Activated CD8-positive, alpha-beta memory T cell treated with anti-CD3 and anti-CD28 coated beads, Interleukin-2, amount 50 U/mL, for 1 hour (primary cell): Measurements from ENCODE around the gene MGAM2.

Source experiments
- DNase-seq: peaks from one replicate; pipeline ENCODE4 v3.0.0-alpha.2; 2020; ENCODE audit errors: extremely low read depth

The MGAM2 gene

DNA sequence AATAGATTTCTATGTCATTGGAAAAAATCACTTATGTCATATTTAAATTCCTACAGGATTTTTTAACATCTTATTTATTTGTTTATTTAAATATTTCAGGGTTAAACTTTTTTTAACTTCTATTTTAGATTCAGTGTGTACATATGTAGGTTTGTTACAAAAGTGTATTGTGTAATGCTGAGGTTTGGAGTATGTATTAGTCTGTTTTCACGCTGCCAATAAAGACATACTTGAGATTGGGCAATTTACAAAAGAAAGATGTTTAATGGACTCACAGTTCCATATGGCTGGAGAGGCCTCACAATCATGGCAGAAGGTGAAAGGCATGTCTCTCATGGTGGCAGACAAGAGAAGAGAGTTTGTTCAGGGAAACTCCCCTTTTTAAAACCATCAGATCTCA lies 65.4 kb downstream of the MGAM2 start:
- no peak for DNase-seq

DNA sequence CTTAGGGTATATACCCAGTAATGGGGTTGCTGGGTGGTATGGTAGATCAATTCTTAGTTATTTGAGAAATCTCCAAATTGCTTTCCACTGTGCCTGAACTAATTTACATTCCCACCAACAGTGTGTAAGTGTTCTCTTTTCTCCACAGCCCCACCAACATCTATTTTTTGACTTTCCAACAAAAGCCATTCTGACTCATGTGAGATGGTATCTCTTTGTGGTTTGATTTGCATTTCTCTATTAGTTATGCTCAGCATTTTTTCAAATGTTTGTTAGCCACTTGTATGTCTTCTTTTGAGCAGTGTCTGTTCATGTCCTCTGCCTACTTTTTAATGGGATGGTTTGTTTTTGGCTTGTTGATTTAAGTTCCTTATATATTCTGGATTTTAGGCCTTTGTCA lies 66.4 kb downstream of the MGAM2 start:
- no peak for DNase-seq

DNA sequence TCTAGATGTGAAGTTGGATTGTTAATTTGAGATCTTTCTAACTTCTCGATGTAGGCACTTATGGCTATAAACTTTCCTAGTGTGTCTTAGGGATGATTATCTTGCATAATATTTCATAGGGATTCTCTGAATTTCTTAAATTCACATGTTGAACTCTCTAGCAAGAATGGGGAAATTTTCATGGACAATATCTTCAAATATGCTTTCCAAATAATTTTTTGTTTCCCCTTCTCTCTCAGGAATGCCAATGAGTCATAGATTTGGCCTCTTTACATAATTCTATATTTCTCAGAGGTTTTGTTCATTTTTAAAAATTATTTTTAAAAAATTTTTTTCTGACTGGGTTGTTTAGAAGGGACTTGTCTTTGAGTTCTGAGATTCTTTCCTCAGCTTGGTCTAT lies 68.9 kb downstream of the MGAM2 start:
- DNase-seq = no peak

DNA sequence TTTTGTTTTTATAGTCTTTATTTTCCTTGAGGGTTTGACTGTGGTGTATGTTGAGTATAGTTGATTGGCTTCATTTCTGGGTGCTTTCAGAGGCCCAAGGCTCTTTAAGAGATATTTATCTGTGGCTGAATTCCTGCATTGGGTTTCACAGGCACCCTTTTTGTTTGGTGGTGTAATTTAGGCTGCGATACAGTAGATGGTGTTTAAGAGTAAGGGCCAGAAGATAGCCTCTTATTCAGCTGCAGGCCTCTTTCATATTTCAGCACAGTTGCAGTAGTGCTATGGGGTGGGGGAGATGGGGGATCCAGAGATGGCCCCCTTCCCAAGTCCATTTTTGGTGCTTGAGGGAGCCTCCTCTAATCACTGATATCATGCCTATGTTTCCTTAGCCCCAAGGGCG lies 69.7 kb downstream of the MGAM2 start:
- no peak for DNase-seq

DNA sequence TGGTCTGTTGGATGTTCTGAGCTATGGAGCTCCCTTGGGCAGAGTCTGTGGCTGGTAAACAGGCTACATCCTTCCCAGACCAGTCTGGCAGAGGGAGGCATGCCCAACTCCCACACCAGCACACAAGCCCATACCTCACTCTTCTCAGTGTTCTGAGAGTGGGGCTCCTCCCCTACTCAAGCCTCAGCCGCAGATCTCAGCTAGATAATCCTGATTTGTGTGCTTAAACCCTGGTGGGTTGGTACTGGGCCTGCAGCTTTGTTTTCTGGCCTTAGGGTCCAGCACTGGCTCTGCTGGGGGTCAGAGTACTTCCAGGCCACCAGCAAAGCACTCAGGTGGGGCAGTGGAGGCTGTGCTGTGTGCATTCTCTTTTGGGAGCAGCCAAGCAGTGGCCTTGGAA lies 70.4 kb downstream of the MGAM2 start:
- DNase-seq = no peak

DNA sequence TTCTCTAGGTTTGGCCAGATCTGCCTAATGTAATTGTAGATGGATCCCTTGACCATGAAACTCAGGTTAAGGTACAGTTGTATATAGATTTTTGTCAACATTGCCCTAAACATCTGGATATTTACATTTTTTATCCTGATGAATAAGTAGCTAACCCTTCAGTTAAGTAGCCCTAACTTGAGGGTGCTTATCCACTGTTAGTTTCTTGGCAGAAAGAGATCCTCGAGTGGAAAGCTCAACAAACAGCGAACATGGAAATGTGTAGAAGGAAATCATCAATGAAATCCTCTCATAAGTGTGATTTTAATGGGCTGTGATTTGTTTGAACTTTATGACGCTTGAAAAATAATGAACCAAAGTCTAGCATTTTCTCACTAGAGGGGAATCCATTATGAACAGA lies 73.6 kb downstream of the MGAM2 start:
- no peak for DNase-seq

DNA sequence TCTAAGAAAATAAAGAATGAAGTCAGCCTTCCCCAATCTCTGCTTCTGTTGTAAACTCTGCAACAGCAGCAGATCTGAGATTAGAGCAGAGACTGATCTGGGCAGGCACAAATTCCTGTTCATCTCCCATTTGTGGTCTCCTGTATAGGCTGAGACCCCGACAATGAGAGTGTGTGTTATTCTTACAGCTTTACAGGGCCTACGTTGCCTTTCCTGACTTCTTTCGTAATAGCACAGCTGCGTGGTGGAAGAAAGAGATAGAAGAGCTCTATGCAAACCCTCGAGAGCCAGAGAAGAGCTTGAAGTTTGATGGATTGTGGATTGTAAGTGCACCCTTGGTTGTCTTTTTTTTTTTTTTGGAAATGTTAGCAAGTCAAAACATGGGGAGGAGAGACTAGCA lies 74.3 kb downstream of the MGAM2 start:
- no peak for DNase-seq

DNA sequence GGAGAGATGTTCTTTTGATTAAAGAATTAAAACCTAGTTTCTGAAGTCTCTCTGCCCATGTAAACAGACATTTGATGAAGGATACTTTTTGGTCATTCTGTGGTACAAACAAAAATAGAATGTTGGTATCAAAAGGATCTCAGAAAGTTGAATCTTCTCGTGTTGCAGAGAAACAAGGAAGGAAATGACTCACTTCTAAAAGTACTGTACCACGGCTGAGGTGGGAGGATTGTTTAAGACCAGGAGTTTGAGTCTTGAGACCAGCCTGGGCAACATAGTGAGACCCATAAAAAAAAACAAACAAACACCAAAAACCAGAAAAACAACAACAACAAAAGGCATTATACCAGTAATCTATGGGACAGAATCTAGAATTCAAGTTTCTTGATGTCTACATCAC lies 76.6 kb downstream of the MGAM2 start:
- DNase-seq = no peak

DNA sequence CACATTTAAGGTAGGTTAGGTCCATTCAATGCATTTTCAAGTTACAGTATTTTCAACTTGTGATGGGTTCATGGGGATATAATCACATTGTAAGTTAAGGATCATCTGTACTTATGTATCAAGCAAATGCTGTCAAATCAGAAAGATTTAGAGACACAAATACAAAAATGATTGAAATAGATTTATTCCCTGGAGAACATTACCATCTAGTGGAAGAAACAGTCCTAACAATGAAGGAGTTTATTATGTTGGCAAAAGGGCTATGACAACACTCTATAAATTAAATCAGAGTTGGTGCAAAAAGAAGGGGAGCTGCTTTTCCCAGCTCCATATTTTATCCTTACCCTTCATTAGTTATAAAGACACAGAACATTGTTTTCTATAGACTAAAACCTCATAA lies 77.3 kb downstream of the MGAM2 start:
- no peak for DNase-seq

DNA sequence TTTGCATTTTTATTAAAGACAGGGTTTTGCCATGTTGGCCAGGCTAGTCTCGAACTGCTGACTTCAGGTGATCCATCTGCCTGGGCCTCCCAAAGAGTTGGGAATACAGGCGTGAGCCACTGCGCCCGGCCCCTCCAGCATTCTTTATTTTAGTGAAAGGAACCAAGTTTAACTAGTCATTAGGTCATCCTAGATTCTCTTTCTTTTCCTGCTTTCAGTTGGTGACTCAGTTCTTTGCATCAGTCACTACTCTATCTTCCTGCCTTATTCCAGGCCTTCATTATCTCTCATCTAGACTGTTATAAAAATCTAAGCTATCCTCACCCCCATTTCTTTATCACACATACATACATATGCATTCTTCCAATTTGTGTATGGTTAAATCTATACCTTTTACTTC lies 82.7 kb downstream of the MGAM2 start:
- no peak for DNase-seq

DNA sequence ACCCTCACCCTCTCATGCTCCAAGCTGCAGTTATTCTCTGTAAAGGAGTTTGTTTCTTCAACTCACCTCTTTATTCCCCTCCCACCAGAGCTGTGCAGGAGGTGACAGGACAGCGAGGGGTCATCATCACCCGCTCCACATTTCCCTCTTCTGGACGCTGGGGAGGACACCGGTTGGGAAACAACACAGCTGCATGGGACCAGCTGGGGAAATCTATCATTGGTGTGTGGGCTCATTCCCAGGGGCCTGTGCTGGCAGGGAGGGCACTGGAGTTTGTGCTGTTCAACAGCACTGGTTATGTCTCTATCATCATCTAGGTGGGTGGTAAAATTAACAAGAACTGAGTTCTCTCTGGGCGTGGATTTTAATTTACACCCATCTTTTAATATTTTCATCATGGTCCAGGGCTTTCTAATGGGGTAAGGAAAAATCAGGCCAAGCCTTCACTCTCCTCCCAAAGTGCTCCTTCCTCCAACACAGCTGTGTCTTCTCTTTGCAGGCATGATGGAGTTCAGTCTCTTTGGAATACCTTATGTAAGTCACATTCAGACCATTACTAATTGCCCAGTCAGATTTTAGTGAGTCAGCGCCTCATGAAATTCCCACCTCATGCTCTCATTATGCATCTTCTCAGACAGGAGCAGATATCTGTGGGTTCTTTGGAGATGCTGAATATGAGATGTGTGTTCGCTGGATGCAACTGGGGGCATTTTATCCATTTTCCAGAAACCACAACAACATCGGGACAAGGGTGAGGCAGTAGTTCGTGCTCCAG lies 84.7 kb downstream of the MGAM2 start:
- no peak for DNase-seq

DNA sequence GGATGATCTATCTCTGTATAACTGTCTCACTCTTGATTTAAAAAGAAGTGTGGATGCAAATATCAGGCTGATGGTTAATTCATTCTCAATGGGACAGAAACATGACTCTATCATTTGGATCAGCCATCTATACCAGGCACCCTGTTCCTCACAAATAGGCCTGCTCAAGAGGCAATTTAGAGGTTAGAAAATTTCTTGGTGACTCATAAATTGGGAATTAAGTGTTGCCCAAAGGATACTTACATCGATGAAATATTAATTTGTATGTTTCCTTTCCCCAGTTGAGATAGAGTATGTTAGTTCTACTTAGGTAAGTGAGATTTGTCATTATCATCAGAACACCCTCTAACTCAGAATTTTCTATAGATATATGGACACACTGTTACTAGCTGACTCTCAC lies 88.7 kb downstream of the MGAM2 start:
- DNase-seq = no peak

DNA sequence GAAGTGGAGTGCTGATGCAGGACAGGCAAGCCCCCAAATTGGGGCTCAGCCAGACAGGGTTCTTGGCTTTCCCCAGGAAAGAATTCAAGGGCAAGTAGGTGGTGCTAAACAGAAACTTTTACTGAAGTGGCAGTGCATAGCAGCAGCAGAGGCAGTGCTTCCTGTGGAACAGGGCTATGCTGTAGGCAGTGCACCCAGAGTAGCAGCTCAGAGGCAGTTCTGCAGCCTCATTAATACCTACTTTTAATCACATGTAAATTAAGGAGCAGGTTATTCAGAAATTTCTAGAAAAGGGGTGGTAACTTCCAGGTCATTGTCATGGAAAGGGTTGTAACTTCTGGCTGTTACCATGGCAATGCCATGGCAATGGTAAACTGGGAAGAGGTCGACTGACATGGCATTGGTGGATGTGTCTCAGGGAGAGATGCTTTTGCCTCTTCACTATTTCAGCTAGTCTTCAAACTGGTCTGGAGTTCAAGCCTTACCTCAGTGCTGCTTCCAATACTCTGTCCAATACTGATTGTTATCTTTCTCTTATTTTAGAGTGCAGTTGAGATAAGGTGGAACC lies 117.1 kb downstream of the MGAM2 start:
- no peak for DNase-seq

DNA sequence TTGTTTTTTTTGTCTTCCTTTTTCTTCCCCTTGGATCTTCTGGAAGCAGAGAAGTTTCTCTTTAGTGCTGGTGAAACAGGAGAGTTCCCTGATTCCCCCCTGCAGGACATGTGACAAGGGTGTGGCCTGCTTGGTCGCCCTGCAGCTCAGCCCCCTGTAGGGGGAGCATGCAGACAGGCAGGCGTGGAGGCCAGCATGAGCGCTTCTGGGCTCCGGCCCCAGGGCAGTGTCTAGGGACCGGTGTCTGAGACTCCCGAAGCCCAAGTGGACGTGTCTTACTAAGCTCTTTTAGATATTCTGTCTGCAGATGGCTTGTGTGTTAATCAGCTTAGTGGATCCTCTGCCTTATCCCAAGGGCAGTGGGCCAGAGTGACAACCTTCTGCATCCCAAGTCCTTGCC lies 120.2 kb downstream of the MGAM2 start:
- DNase-seq = no peak

DNA sequence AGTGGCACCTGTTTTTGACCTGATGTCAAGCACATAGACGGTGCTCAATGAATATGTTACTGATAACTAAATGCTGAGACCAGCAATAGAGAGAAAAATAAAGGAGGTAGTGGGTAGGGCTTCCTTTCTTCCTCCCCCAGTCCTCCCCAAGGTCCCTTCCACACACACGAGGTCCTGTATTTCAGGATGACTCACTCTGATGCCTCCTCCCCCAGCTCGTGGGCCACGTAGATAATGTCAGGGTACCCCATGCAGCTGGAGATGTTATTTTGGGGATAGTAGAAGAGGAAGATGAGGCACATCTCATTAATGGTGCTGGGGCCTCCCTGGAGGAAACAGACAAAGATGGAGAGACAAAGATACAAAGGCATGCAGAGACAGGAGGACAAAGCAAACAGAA lies 129.0 kb downstream of the MGAM2 start:
- no peak for DNase-seq

DNA sequence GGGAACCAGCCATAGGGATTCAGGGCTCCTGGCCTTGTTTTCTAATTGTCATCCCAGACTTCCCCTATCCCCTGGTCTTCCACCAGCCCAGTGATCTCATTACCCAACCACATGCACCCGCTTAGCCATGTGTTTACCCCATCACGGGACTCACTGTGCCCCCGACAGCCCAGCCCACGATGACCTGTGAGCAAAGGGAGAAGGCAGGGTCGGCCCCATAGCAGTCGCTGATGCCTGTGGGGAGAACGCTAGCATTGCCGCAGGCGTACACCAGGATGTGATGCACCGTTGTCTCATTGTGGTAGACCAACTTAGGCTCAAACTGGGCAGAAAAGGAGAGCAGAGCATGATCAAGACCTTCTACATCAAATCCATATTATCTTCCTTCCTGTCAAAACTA lies 132.3 kb downstream of the MGAM2 start:
- no peak for DNase-seq

DNA sequence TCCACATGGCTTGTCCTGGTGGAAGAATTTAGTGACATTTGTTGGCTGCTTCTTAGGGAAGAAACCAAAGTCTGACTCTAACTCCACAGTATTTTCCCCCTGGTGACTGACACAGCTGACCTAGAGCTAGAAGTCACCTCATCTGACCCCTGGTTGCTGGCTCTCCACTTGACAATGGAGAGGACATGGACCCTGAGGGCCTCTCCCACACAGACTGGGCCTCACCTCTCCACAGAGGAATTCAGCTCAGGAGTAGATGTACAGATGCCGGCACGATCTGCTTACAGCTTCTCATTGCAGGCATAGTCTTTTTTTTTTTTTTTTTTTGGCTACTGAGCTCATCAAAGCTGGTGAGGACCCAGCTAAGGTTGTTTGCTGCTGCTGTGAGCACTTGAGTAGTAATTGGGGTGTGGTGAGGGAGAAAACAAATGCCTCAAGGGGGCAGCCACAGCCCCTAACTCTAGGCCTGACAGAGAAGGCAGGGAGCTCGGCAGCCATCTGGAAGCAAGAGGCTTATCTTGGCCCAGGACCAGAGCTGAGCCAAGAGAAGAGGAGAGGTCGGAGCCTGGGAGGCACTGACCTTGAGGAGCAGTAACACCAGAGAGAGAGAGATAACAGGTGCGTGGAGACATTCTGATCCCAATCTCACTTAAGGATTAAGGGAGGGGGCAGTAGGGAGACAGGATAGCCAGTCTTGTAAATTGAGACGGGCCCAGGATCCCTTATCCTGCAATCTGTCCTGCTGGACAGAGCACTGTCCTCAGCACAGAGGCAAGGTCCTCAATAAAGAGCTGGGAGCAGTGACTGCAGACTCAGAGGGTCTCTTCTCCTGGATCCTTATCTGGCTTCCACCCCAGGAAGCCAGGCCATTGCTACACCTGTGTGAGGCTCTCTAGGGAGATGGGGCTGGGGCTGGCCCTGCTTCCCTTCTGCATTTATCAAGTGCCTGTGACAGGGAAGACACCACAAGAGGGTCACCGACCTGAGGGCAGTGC lies 136.9 kb downstream of the MGAM2 start:
- no peak for DNase-seq

DNA sequence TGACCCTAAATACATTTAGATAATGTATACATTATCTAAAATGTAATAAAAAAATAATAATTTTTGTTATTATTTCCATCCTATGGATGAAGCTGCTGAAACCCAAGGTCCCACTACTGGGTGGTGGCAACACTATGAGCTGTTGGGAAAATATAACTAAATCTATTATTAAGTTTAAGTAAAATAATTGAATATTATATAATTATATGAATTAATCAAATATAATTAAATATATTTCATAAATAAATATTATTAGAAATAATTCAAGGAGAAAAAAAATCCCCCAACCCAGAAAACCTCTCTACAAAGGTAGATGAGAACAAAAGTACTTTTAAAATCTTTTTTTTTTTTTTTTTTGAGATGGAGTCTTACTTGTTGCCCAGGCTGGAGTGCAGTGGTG lies 138.4 kb downstream of the MGAM2 start:
- no peak for DNase-seq

DNA sequence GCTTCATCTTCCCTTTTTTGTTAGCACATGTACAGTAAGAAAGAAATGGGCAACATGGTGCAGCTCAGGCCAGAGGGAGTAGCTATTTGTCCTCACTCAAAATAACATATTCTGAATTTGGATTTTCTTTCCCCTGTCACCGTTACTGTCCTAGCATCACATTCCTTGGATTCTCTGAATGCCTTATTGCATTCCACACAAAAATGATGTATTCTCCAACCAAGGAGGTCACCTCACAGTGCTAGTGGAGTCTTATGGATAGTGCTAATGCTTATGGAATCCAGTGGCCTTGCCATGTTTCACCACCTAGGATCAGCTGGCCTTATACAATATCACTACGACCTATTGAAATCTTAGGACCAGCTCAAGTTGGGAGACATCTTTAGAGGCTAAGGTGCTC lies 139.2 kb downstream of the MGAM2 start:
- DNase-seq = no peak

DNA sequence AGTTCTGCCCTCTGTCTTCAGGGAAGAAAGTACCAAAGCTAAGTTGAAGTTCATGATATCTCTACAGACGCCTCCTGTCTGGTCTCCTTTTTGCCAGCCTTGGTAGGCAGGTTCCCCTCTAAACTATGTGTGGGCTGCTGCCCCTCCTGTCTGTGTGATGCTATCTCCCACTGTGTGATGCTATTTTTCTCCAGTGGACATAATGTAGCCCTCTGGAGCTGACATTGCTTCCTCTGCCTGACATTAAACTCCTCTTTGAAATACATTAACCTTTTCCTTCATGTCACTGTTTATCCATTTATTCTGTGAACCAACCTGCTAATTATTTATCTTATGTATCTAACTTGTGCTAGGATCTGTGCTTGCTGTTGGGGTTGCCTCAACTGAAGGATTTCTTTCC lies 146.4 kb downstream of the MGAM2 start, which contains the start of gene PRSS58:
TSS of gene PRSS58 (minus strand) at position 101 of the 400 bp plus-strand sequence. CDS start 351 bp downstream, outside the sequence.
- DNase-seq = no peak

DNA sequence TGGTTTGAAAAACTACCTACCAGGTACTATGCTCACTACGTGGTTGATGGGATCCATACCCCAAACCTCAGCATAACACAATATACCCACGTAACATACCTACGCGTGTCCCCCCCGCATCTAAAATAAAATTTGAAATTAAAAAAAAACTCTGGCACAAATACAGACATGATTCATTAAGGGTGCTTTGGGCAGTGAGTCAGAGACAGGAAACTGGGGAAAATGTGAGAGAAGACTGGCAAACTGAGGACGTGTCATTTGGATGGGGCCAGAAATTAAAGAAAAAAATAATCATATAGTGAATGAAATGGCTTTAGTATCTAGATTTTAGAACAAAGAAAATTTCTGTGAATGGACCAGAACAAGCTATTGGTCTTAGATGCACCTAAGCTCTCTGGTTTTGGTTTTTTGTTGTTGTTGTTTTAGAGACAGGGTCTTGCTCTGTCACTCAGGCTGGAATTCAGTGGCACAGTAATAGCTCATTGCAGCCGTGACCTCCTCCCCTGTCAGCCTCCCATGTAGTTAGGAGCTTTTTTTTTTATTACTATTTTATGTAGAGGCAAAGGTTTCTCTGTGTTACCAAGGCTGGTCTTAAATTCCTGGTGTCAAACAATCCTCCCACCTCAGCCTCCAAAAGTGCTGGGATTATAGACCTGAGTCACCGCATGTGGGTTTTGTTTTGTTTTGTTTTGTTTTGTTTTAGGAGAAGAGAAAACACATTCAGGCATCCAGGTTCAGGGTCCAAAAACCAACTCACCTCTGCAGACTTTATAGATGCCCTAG lies 152.3 kb downstream of the MGAM2 start:
- no peak for DNase-seq
